Tibial nerve (tissue), 4 donors: ENCODE data around the gene WDR48. TPM values are rescaled to one million over a fixed set of nuclear protein-coding genes. Genes with fewer than 3 reads are reported as not detected.
A peak's percentile ranks its signal among the peaks of the same experiment; 100 is the strongest.

Experiments used
- DNase-seq, 2 donors: peaks; one replicate each; pipeline ENCODE4 v3.0.0-alpha.2; 2019; ENCODE audit warnings: low spot score in 2 of 2
- H3K27ac ChIP-seq, 4 donors: fragments of 200-600 bp; sonication (generic) in 3 of 4; one replicate each; pipeline ENCODE4 v1.5.1; 2017 to 2019; ENCODE audit warnings: mild to moderate bottlenecking in 1 of 4
- H3K27me3 ChIP-seq, 2 donors: fragments of 200-600 bp; sonication (generic) in 1 of 2; one replicate each; pipeline versions ENCODE4 v1.5.1 to v1.6.0; 2017 to 2019
- H3K36me3 ChIP-seq, 3 donors: fragments of 200-600 bp; sonication (generic); one replicate each; pipeline ENCODE4 v1.5.1; 2018 to 2019
- H3K4me1 ChIP-seq, 4 donors: fragments of 200-600 bp; sonication (generic) in 3 of 4; one replicate each; pipeline ENCODE4 v1.5.1; 2017 to 2019
- H3K4me3 ChIP-seq, 4 donors: fragments of 200-600 bp; sonication (generic) in 3 of 4; one replicate each; pipeline ENCODE4 v1.5.1; 2017 to 2019; ENCODE audit warnings: mild to moderate bottlenecking in 1 of 4, moderate library complexity in 1 of 4
- H3K9me3 ChIP-seq, 4 donors: fragments of 200-600 bp; sonication (generic) in 3 of 4; one replicate each; pipeline ENCODE4 v1.5.1; 2017 to 2019
- CTCF ChIP-seq, 5 experiments: fragments of 200-600 bp in 3 of 5; fragments of 450-650 bp in 2 of 5; sonication (generic) in 3 of 5; IDR thresholded peaks; one replicate each; pipeline ENCODE4 v1.5.1; 2016 to 2019; ENCODE audit warnings: antibody characterized with exemption in 5 of 5, mild to moderate bottlenecking in 3 of 5, moderate library complexity in 2 of 5
- EP300 ChIP-seq, 2 donors: sonication (generic); formaldehyde crosslinking; IDR thresholded peaks; one replicate each; pipeline ENCODE4 v1.6.1; 2017; ENCODE audit warnings: antibody characterized with exemption in 2 of 2, mild to moderate bottlenecking in 1 of 2
- POLR2A ChIP-seq, 2 donors: fragments of 450-650 bp; IDR thresholded peaks; one replicate each; pipeline ENCODE4 v1.6.1; 2017; ENCODE audit warnings: antibody characterized with exemption in 2 of 2, mild to moderate bottlenecking in 2 of 2, moderate library complexity in 2 of 2
- WGBS, 2 donors: methylation state at CpG; one replicate each; pipeline ENCODE4 v1.1.5; 2018; 5-methylcytosine and 5-hydroxymethylcytosine counted together
- total RNA-seq, 4 donors: library from RNA; depleted of rRNA; stranded (reverse); fragments of >200 nt; gene quantifications; one replicate each; pipeline ENCODE4 v1.1.0, GENCODE V29; 2016

WDR48 gene
- total RNA-seq, 4 donors from 2014 or later: 25.2 to 42.6 (median 36.5) TPM

- DNase-seq: no peak
- Histone ChIP-seq H3K27me3 (no peaks in the 10 kb centered on the region), H3K4me1 (no peaks in the 10 kb centered on the region), H3K9me3 (no peaks in the 10 kb centered on the region), H3K36me3 (peaks cover 0 to 77% (median 0%) of the 10 kb centered on the region in 3 donors), H3K27ac (no peak overlapping the region), H3K4me3 (no peak overlapping the region)
- 72 to 77% methylated on average over 11 of the region's 11 CpGs for WGBS, 2 donors
- TF ChIP-seq CTCF (IDR thresholded peaks at IDR 0.05): no peak
- no peak for TF ChIP-seq EP300 (IDR thresholded peaks at IDR 0.05)
- no peak for TF ChIP-seq POLR2A (IDR thresholded peaks at IDR 0.05)
Observed at GRCh38 chr3:39132096-39133092, 80.6 kb downstream of the WDR48 start.

GRCh38 chr3:39133093-39133490 lies 81.3 kb downstream of the WDR48 start:
- Histone ChIP-seq H3K4me3 (no peak overlapping the region), H3K27me3 (no peaks in the 10 kb centered on the region), H3K9me3 (no peaks in the 10 kb centered on the region), H3K36me3 (peaks cover 0 to 82% (median 0%) of the 10 kb centered on the region in 3 donors), H3K27ac (no peak overlapping the region), H3K4me1 (no peaks in the 10 kb centered on the region)
- TF ChIP-seq CTCF (IDR thresholded peaks at IDR 0.05) (no peak), EP300 (IDR thresholded peaks at IDR 0.05) (no peak), POLR2A (IDR thresholded peaks at IDR 0.05) (no peak)
- no peak for DNase-seq
- 100% methylated on average over 1 of the region's 1 CpG for WGBS, 2 donors

- H3K27ac ChIP-seq: no peak overlapping the region
- no peak for DNase-seq
- H3K27me3 ChIP-seq: no peaks in the 10 kb centered on the region
- H3K4me1 ChIP-seq: no peaks in the 10 kb centered on the region
- WGBS, 2 donors: 69 to 83% methylated on average over 6 of the region's 6 CpGs
- TF ChIP-seq EP300 (IDR thresholded peaks at IDR 0.05): no peak
- no peak for TF ChIP-seq CTCF (IDR thresholded peaks at IDR 0.05)
- TF ChIP-seq POLR2A (IDR thresholded peaks at IDR 0.05): no peak
- H3K36me3 ChIP-seq: peaks cover 0 to 75% (median 0%) of the 10 kb centered on the region in 3 donors
- no peak overlapping the region for H3K4me3 ChIP-seq
- H3K9me3 ChIP-seq: no peaks in the 10 kb centered on the region
Observed at GRCh38 chr3:39133822-39134221, 82.0 kb downstream of the WDR48 start.

- H3K4me1 ChIP-seq: no peaks in the 10 kb centered on the region
- no peak overlapping the region for H3K27ac ChIP-seq
- no peaks in the 10 kb centered on the region for H3K9me3 ChIP-seq
- TF ChIP-seq POLR2A (IDR thresholded peaks at IDR 0.05) (no peak), EP300 (IDR thresholded peaks at IDR 0.05) (no peak), CTCF (IDR thresholded peaks at IDR 0.05) (no peak)
- WGBS, 2 donors: 85 to 86% methylated on average over 6 to 7 of the region's 7 CpGs
- peaks cover 0 to 70% (median 0%) of the 10 kb centered on the region in 3 donors for H3K36me3 ChIP-seq
- H3K27me3 ChIP-seq: no peaks in the 10 kb centered on the region
- no peak overlapping the region for H3K4me3 ChIP-seq
- no peak for DNase-seq
Observed at GRCh38 chr3:39134305-39134704, 82.5 kb downstream of the WDR48 start.

GRCh38 chr3:39135170-39135805 lies 83.5 kb downstream of the WDR48 start:
- Histone ChIP-seq H3K36me3 (peaks cover 0 to 62% (median 0%) of the 10 kb centered on the region in 3 donors), H3K9me3 (no peaks in the 10 kb centered on the region), H3K4me3 (no peak overlapping the region), H3K27ac (no peak overlapping the region), H3K4me1 (peaks cover 0 to 3% (median 0%) of the 10 kb centered on the region in 4 donors), H3K27me3 (no peaks in the 10 kb centered on the region)
- TF ChIP-seq EP300 (IDR thresholded peaks at IDR 0.05) (peak; percentile 44), POLR2A (IDR thresholded peaks at IDR 0.05) (no peak)
- WGBS, 2 donors: 80 to 93% methylated on average over 8 of the region's 8 CpGs
- no peak for DNase-seq
